Dedifferentiated amniotic fluid mesenchymal stem cell (primary cell): ENCODE results near the gene NT5C.
"Not testable (repeated sequence)": the region's sequence is repeated elsewhere in the genome, so short reads cannot be mapped to it uniquely, and the experiment has no call there.

Experiments
- DNase-seq: peaks from one replicate; pipeline ENCODE4 v3.0.0-alpha.2; 2016; ENCODE audit errors: extremely low spot score

The NT5C gene

GRCh38 chr17:75144816-75145512, 13.4 kb upstream of the NT5C start:
- no peak for DNase-seq

- no peak for DNase-seq
Measured at GRCh38 chr17:75142236-75142971, 10.9 kb upstream of the NT5C start.

DNA sequence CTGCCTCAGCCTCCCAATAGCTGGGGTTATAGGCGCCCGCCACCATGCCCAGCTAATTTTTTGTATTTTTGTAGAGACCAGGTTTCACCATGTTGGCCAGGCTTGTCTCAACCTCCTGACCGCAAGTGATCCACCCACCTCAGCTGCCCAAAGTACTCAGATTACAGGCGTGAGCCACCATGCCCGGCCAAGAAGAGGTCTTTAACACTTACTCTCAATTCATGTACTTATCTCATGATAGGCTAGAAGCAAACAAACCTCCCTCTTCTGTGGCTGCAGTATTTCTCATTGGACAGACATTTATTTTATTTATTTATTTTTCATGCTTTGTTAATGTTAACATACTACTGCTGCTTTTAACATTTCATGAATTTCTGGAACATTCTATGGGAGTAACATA, 7.0 kb upstream of the NT5C start:
- no peak for DNase-seq

GRCh38 chr17:75137762-75138161, 6.2 kb upstream of the NT5C start:
- DNase-seq, result not testable (repeated sequence)

DNA sequence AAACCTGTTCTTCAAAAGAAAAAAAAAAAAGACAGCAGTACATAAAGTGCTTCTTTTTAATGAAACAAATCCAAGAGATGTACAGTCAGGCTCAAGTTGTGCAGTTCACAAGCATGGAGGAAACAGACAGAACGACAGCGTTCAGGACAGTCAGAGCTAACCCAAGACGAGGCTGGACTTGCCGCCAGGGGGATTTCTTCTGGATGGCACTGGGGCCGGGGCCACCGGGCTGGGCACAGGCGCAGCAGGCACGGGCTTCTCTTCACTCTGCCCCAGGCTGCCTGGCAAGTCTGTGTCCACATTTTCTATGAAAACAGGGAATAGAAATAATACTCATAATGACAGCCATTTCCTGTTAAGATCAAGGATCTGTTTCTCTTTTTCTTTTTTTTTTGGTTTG, 4.4 kb upstream of the NT5C start:
- no peak for DNase-seq

GRCh38 chr17:75135452-75135851, 3.9 kb upstream of the NT5C start:
- DNase-seq, result no peak

DNA sequence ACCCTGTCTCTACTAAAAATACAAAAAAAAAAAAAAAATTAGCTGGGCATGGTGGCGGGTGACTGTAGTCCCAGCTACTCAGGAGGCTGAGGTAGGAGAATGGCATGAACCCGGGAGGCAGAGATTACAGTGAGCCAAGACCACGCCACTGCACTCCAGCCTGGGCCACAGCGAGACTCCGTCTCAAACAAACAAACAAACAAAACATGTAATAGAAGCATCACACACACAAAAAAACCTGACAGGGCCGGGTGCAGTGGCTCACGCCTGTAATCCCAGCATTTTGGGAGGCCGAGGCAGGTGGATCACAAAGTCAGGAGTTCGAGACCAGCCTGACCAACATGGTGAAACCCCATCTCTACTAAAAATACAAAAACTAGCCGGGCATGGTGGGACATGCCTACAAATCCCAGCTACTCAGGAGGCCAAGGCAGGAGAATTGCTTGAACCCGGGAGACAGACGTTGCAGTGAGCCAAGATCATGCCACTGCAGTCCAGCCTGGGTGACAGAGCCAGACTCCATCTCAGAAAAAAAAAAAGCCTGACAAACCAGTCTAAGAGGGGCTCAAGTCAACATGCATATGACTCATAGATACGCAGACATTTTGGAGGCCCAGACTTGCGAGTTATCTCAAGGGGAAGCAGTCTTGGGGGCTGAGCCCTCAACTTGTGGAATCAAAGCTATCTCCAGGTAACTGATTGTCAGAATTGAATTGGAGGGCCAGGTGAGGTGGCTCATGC, 2.2 kb upstream of the NT5C start:
- DNase-seq, result not testable (repeated sequence)

GRCh38 chr17:75133001-75133400, 1.5 kb upstream of the NT5C start:
- no peak for DNase-seq

GRCh38 chr17:75132018-75133000, 767 bp upstream of the NT5C start:
- DNase-seq, result not testable (repeated sequence)

GRCh38 chr17:75130632-75131277, 787 bp downstream of the NT5C start:
- peak; percentile 27 for DNase-seq

- DNase-seq, result no peak
Measured at GRCh38 chr17:75130059-75130631, 1.4 kb downstream of the NT5C start.

GRCh38 chr17:75129576-75129975, 2.0 kb downstream of the NT5C start:
- DNase-seq, result no peak

GRCh38 chr17:75128694-75129505, 2.6 kb downstream of the NT5C start:
- no peak for DNase-seq

DNA sequence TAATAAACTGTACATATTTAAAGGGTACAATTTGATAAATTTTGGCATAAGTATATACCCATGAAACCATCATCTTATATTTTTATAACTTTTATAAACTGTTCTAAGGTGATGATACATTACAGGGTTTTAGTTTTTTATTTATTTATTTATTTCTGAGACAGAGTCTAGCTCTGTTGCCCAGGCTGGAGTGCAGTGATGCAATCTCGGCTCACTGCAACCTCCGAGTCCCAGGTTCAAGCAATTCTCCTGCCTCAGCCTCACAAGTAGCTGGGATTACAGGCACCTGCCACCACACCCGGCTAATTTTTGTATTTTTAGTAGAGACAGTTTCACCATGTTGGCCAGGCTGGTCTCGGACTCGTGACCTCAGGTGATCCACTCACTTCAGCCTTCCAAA, 3.6 kb downstream of the NT5C start:
- DNase-seq, result not testable (repeated sequence)

DNA sequence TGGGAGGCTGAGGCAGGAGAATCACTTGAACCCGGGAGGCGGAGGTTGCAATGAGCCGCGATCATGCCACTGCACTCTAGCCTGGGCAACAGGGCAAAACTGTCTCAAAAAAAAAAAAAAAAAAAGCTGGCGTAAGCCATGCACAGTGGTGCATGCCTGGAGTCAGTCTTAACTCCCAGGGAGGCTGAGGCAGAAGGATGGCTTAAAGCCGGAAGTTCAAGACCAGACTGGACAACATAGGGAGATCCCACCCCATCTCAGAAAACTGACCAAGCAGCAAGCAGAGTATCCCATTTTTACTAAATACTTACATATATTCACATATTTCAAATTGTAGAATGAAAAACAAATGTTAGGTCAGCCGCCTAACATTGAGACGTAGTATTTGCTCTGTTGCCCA, 4.6 kb downstream of the NT5C start:
- DNase-seq, result no peak

- DNase-seq, result no peak
Measured at GRCh38 chr17:75125984-75126383, 5.6 kb downstream of the NT5C start.

DNA sequence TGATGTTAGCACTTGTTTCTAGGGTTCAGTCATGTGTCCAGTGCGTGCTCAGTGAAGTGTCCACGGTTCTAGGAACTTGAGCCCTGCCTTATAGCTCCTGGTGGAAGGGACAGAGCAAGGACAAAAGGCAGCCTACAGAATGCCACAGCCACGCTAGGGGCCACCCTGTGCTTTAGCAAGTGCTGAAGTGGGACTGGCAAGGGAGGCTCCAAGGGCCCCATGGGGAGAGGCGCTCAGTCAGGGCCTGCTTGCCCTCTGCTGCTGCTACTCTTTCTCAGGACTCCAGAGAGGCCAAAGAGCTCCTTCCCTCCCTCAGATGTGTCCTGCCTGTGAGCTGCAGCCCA, 6.8 kb downstream of the NT5C start:
- DNase-seq, result no peak

GRCh38 chr17:75124041-75124818, 7.3 kb downstream of the NT5C start:
- no peak for DNase-seq

DNA sequence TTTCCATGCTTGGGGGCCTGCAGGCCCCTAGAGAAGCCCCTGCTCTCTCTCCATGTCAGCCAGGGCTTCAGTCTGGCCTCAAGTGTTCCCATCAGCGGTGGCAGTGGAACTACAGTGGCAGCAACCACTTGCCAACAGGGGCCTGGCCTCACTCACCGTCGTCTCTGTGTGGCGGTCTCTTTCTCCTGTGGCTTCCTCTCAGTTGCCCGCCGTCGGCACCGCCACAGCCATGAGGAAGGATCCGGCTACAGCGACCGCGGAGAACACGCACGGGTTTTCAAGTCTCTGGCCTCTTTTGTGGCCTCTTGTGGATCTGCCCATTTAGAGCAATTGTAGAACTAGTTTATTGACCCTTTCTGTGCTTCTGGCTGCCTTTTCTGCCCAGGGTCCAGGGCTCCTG, 13.2 kb downstream of the NT5C start:
- no peak for DNase-seq
